Gastrocnemius medialis (tissue), 4 donors: ENCODE data around the gene LRCH3. TPM values are rescaled to one million over a fixed set of nuclear protein-coding genes. Genes with fewer than 3 reads are reported as not detected.

Source experiments
- ATAC-seq, 2 donors: fragments of 150-250 bp; one replicate each; pipeline ENCODE4 v1.9.1; 2016
- DNase-seq, 2 donors: peaks; one replicate each; pipeline ENCODE4 v3.0.0-alpha.2; 2019
- H3K27ac ChIP-seq, 4 donors: fragments of 200-600 bp; sonication (generic); 1 replicate in 1 of 4; 2 replicates in 3 of 4; pipeline ENCODE4 v1.5.1; 2016 to 2018; ENCODE audit warnings: mild to moderate bottlenecking in 2 of 4, moderate library complexity in 1 of 4
- H3K27me3 ChIP-seq, 3 donors: fragments of 200-600 bp; sonication (generic) in 2 of 3; 1 replicate in 1 of 3; 2 replicates in 2 of 3; pipeline versions ENCODE4 v1.5.1 to v1.6.0; 2016 to 2019; ENCODE audit warnings: mild to moderate bottlenecking in 1 of 3, moderate library complexity in 1 of 3
- H3K36me3 ChIP-seq, 2 donors: fragments of 200-600 bp; sonication (generic) in 1 of 2; one replicate each; pipeline ENCODE4 v1.5.1; 2017 to 2018
- H3K4me1 ChIP-seq, 2 donors: fragments of 200-600 bp; sonication (generic) in 1 of 2; one replicate each; pipeline ENCODE4 v1.5.1; 2016 to 2017; ENCODE audit warnings: mild to moderate bottlenecking in 2 of 2
- H3K4me3 ChIP-seq, 4 donors: fragments of 200-600 bp; sonication (generic) in 3 of 4; 1 replicate in 1 of 4; 2 replicates in 3 of 4; pipeline ENCODE4 v1.5.1; 2016 to 2019; ENCODE audit warnings: mild to moderate bottlenecking in 2 of 4
- H3K9me3 ChIP-seq, 3 donors: fragments of 200-600 bp; sonication (generic) in 2 of 3; 1 replicate in 1 of 3; 2 replicates in 2 of 3; pipeline ENCODE4 v1.5.1; 2016 to 2019
- CTCF ChIP-seq, 5 experiments: fragments of 450-650 bp in 3 of 5; fragments of 200-600 bp in 2 of 5; sonication (generic) in 2 of 5; IDR thresholded peaks in 4 of 5; conservative IDR thresholded peaks in 1 of 5; 1 replicate in 4 of 5; 2 replicates in 1 of 5; pipeline ENCODE4 v1.5.1; 2016 to 2019; ENCODE audit warnings: antibody characterized with exemption in 5 of 5, mild to moderate bottlenecking in 3 of 5, moderate library complexity in 3 of 5
- POLR2A ChIP-seq, 2 donors: fragments of 450-650 bp; IDR thresholded peaks; one replicate each; pipeline ENCODE4 v1.6.1; 2017; ENCODE audit warnings: antibody characterized with exemption in 2 of 2, mild to moderate bottlenecking in 2 of 2, moderate library complexity in 2 of 2
- in situ Hi-C, 4 donors: fragments of 200-750 bp; cut with MboI; loops; one replicate each; pipeline versions ENCODE4 v1.15.0 to v1.8.0; 2017; ENCODE audit warnings: low sequenced_read_pairs in 4 of 4
- intact Hi-C: fragments of 100-400 bp; cut with DNase I; formaldehyde crosslinking; loops from one replicate; pipeline ENCODE4 v1.15.1; 2023; ENCODE audit warnings: low total_unique reads
- total RNA-seq, 4 donors: library from RNA; depleted of rRNA; stranded (reverse); fragments of >200 nt; gene quantifications; one replicate each; pipeline versions ENCODE4 v1.1.0 to v1.2.3, GENCODE V29; 2016

The LRCH3 gene
- total RNA-seq, 4 donors from 2014 or later, result 18.0 to 126 (median 26.7) TPM

- peak; percentile 6 to 9 for ATAC-seq
- peak; percentile 60 to 85 for DNase-seq
- TF ChIP-seq CTCF (IDR thresholded peaks at IDR 0.05 in 4 of 5, conservative IDR thresholded peaks at IDR 0.05 in 1 of 5), result no peak
- peak; percentile 73 to 84 for TF ChIP-seq POLR2A (IDR thresholded peaks at IDR 0.05)
Observed at GRCh38 chr3:197750858-197751737, 40.0 kb upstream of the LRCH3 start.

GRCh38 chr3:197752107-197752506 lies 38.9 kb upstream of the LRCH3 start:
- intact Hi-C loops, result loop anchor here (5.0 to 10.0 kb wide), 2 partner anchors 40 to 203 kb away; partner anchors contain the start of genes LRCH3 and RPL35A
- DNase-seq (no peak), ATAC-seq (no peak)
- Histone ChIP-seq H3K4me1 (peaks cover 43 to 68% of the 10 kb centered on the region in 2 donors), H3K9me3 (no peaks in the 10 kb centered on the region), H3K4me3 (peak overlapping the region in 3 of 4 donors; percentile 78 to 89 (median 81)), H3K27ac (peak overlapping the region; percentile 93 to 100 (median 100)), H3K36me3 (peaks cover 0 to 4% of the 10 kb centered on the region in 2 donors), H3K27me3 (no peaks in the 10 kb centered on the region)
- TF ChIP-seq POLR2A (IDR thresholded peaks at IDR 0.05), result peak in 1 of 2 donors; percentile 23
- no peak for TF ChIP-seq CTCF (IDR thresholded peaks at IDR 0.05 in 4 of 5, conservative IDR thresholded peaks at IDR 0.05 in 1 of 5)
- in situ Hi-C loops, result no loop called here

More at GRCh38 chr3:197750858-197751737, 40.0 kb upstream of the LRCH3 start:
- in situ Hi-C loops (no loop called here), intact Hi-C loops (loop anchor here (5.0 to 10.0 kb wide), 2 partner anchors 41 to 204 kb away; partner anchors contain the start of genes LRCH3 and RPL35A)
- Histone ChIP-seq H3K27ac (peak overlapping the region; percentile 93 to 100 (median 100)), H3K4me3 (peak overlapping the region; percentile 78 to 93 (median 85)), H3K9me3 (no peaks in the 10 kb centered on the region), H3K27me3 (no peaks in the 10 kb centered on the region), H3K4me1 (peaks cover 45 to 68% of the 10 kb centered on the region in 2 donors), H3K36me3 (no peaks in the 10 kb centered on the region)

GRCh38 chr3:197753263-197753662 lies 37.8 kb upstream of the LRCH3 start:
- DNase-seq (no peak), ATAC-seq (no peak)
- Histone ChIP-seq H3K27me3 (no peaks in the 10 kb centered on the region), H3K4me3 (no peak overlapping the region), H3K27ac (peak overlapping the region; percentile 93 to 100 (median 100)), H3K36me3 (peaks cover 0 to 16% of the 10 kb centered on the region in 2 donors), H3K4me1 (peaks cover 37 to 61% of the 10 kb centered on the region in 2 donors), H3K9me3 (no peaks in the 10 kb centered on the region)
- TF ChIP-seq CTCF (IDR thresholded peaks at IDR 0.05 in 4 of 5, conservative IDR thresholded peaks at IDR 0.05 in 1 of 5), result peak in 3 of 5 experiments; percentile 14 to 34 (median 26)
- no peak for TF ChIP-seq POLR2A (IDR thresholded peaks at IDR 0.05)
- in situ Hi-C loops, result no loop called here
- intact Hi-C loops, result loop anchor here (5.0 to 10.0 kb wide), 2 partner anchors 39 to 202 kb away; partner anchors contain the start of genes LRCH3 and RPL35A

GRCh38 chr3:197756704-197757103 lies 34.4 kb upstream of the LRCH3 start:
- no peaks in the 10 kb centered on the region for H3K9me3 ChIP-seq
- H3K36me3 ChIP-seq, result peaks cover 0 to 30% of the 10 kb centered on the region in 2 donors
- H3K4me3 ChIP-seq, result no peak overlapping the region
- ATAC-seq (peak; percentile 38 to 51), DNase-seq (no peak)
- H3K27me3 ChIP-seq, result no peaks in the 10 kb centered on the region
- peaks cover 32 to 58% of the 10 kb centered on the region in 2 donors for H3K4me1 ChIP-seq
- peak overlapping the region; percentile 55 to 99 (median 68) for H3K27ac ChIP-seq
- TF ChIP-seq CTCF (IDR thresholded peaks at IDR 0.05 in 4 of 5, conservative IDR thresholded peaks at IDR 0.05 in 1 of 5), result no peak
- no peak for TF ChIP-seq POLR2A (IDR thresholded peaks at IDR 0.05)
- in situ Hi-C loops (no loop called here), intact Hi-C loops (loop anchor here (10.0 kb wide), 1 partner anchor 198 kb away; the partner anchor contains the start of gene RPL35A)
